HepG2 (cell line): ENCODE results near the gene COQ8B. TPM values are rescaled to one million over a fixed set of nuclear protein-coding genes. Genes with fewer than 3 reads are reported as not detected.
A peak's percentile ranks its signal among the peaks of the same experiment; 100 is the strongest.

Experiments
- CBX5 ChIP-seq: sonication (generic); formaldehyde crosslinking; IDR thresholded peaks from 2 replicates; pipeline ENCODE4 v1.4.0; 2020; ENCODE audit warnings: missing genetic modification reagents, borderline replicate concordance
- HNRNPLL ChIP-seq: fragments of 200-400 bp; formaldehyde crosslinking; IDR thresholded peaks from 2 replicates; pipeline ENCODE4 v1.6.1; 2017; ENCODE audit warnings: mild to moderate bottlenecking, low read depth, low read length; ENCODE audit not compliant: poor library complexity, severe bottlenecking
- KDM2A ChIP-seq: sonication (generic); formaldehyde crosslinking; IDR thresholded peaks from 2 replicates; pipeline ENCODE4 v1.4.0; 2020; ENCODE audit warnings: low read depth, missing genetic modification reagents, borderline replicate concordance
- KLF15 ChIP-seq: sonication (generic); formaldehyde crosslinking; IDR thresholded peaks from 2 replicates; pipeline ENCODE4 v1.8.1; 2023; ENCODE audit warnings: borderline replicate concordance, mild to moderate bottlenecking, inconsistent platforms, missing genetic modification reagents, mixed read lengths
- NFATC3 ChIP-seq: sonication (generic); formaldehyde crosslinking; IDR thresholded peaks from 2 replicates; pipeline ENCODE4 v1.5.1; 2020; ENCODE audit warnings: mild to moderate bottlenecking, missing genetic modification reagents
- PAF1 ChIP-seq: IDR thresholded peaks from 2 replicates; pipeline ENCODE4 v1.6.1; 2016; ENCODE audit warnings: missing genetic modification reagents, missing compliant biosample characterization
- PAWR ChIP-seq: sonication (generic); formaldehyde crosslinking; IDR thresholded peaks from 2 replicates; pipeline ENCODE4 v1.4.0; 2020; ENCODE audit warnings: missing genetic modification reagents, mild to moderate bottlenecking, borderline replicate concordance
- POLR2A ChIP-seq, 2 experiments: IDR thresholded peaks; 2 replicates each; pipeline ENCODE4 v1.6.1; 2011; ENCODE audit warnings: low read depth in 2 of 2, low read length in 2 of 2, mild to moderate bottlenecking in 1 of 2, moderate library complexity in 1 of 2; ENCODE audit not compliant: insufficient read depth in 1 of 2
- RBFOX2 ChIP-seq: fragments of 200-400 bp; formaldehyde crosslinking; IDR thresholded peaks from 2 replicates; pipeline ENCODE4 v1.6.1; 2017; ENCODE audit warnings: low read depth, mild to moderate bottlenecking, low read length
- TAF1 ChIP-seq: sonication (generic); formaldehyde crosslinking; IDR thresholded peaks from 2 replicates; pipeline ENCODE4 v1.4.0; 2020; ENCODE audit warnings: missing genetic modification reagents
- YEATS4 ChIP-seq: sonication (generic); formaldehyde crosslinking; IDR thresholded peaks from 2 replicates; pipeline ENCODE4 v1.4.0; 2020; ENCODE audit warnings: missing genetic modification reagents, borderline replicate concordance
- ZKSCAN1 ChIP-seq: fragments of 150-350 bp; IDR thresholded peaks from 2 replicates; pipeline ENCODE4 v1.6.1; 2014; ENCODE audit warnings: low read length
- ZMAT3 ChIP-seq: sonication (generic); formaldehyde crosslinking; conservative IDR thresholded peaks from 2 replicates; pipeline ENCODE4 v1.7.0; 2021; ENCODE audit warnings: missing genetic modification reagents
- ZNF589 ChIP-seq: sonication (generic); formaldehyde crosslinking; conservative IDR thresholded peaks from 2 replicates; pipeline ENCODE4 v1.8.0; 2022; ENCODE audit warnings: mild to moderate bottlenecking, moderate library complexity, missing genetic modification reagents
- ZNF615 ChIP-seq: sonication (generic); formaldehyde crosslinking; IDR thresholded peaks from 2 replicates; pipeline ENCODE4 v1.5.0; 2020; ENCODE audit warnings: mild to moderate bottlenecking, missing genetic modification reagents, borderline replicate concordance
- ZNF775 ChIP-seq: sonication (generic); formaldehyde crosslinking; IDR thresholded peaks from 2 replicates; pipeline ENCODE4 v1.4.0; 2020; ENCODE audit warnings: missing genetic modification reagents, mild to moderate bottlenecking, moderate library complexity, borderline replicate concordance
- polyA plus RNA-seq, 8 experiments: library from polyadenylated mRNA; depleted of rRNA in 3 of 8; stranded (reverse) in 7 of 8; unstranded in 1 of 8; fragments of >200 nt; fragmentation: Illumina TruSeq in 4 of 8; extraction: Trizol in 4 of 8; gene quantifications; 2 replicates each; pipeline versions ENCODE4 v1.2.1 to v1.2.3, GENCODE V29; 2011 to 2016; ENCODE audit warnings: low read depth in 4 of 8, missing spikeins in 1 of 8, mixed read lengths in 1 of 8; ENCODE audit not compliant: insufficient read depth in 1 of 8
- total RNA-seq, 5 experiments: library from RNA; depleted of rRNA; stranded (reverse); fragments of >200 nt; fragmentation: Illumina TruSeq; extraction: Trizol; gene quantifications; 2 replicates each; pipeline ENCODE4 v1.2.3, GENCODE V29; 2016; ENCODE audit warnings: low read depth in 1 of 5
- TF ChIP-seq, protein P1 (sequence below): sonication (generic); formaldehyde crosslinking; IDR thresholded peaks from 2 replicates; pipeline ENCODE4 v1.4.0; 2020; ENCODE audit warnings: missing genetic modification reagents, mild to moderate bottlenecking, borderline replicate concordance
- TF ChIP-seq, protein P2 (sequence below): IDR thresholded peaks from 2 replicates; pipeline ENCODE4 v1.6.1; 2016; ENCODE audit warnings: control low read depth
- TF ChIP-seq, protein P3 (sequence below): sonication (generic); formaldehyde crosslinking; IDR thresholded peaks from 2 replicates; pipeline ENCODE4 v1.5.0; 2020; ENCODE audit warnings: missing genetic modification reagents
- TF ChIP-seq, protein P4 (sequence below): sonication (generic); formaldehyde crosslinking; IDR thresholded peaks from 2 replicates; pipeline ENCODE4 v1.4.0; 2020; ENCODE audit warnings: missing genetic modification reagents
- TF ChIP-seq, protein P5 (sequence below): fragments of 450-650 bp; IDR thresholded peaks from 2 replicates; pipeline ENCODE4 v1.6.1; 2017; ENCODE audit warnings: mild to moderate bottlenecking

COQ8B gene
- total and polyA plus RNA-seq, 2 of the 13 experiments (the other 11 are each of a cell fraction or from before 2014, with no cell fraction given), result 12.3 to 17.2 TPM

DNA sequence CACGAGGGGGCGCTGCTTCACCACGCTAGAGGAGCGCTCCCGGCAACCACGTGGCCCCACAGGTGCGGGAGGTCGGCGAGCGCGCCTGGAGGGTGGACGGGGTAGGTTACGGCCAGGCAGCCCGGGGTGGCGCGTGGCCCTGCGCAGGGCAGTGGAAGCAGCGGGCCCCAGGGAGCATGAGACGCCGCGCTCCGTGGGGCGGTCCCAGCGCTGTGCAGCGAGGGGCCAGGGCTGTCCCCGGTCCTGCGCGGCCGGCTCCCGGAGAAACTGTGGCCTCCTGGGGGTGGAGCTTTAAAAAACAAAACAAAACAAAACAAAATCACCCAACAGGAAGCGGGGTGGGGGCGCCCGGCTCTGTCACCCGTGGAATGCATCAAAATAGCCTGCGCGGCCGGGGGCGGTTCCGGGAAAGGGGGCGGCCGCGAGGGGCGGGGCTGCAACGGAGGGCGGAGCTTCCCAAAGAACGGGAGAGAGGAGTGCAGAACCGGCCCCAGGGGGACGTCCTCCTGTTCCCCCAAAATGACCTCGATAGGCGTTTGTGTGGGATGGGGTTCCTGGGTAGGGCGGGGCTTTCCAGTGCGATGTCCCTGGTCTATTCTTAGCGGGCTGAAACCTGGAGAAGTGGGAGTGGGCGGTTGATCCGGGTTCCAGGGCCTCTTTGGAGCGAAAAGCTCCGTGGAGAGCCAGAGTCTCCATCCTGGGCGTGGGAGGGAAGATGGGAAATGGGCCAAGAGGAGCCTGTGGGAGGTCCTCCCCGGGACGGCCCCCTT, 53.6 kb downstream of the COQ8B start (continued):
- TF ChIP-seq HNRNPLL (peak; percentile 58), ZNF589 (CRISPR knock-in tag) (0 out of 2 replicates have a peak, but pooled peaks have one; percentile 54), PAWR (CRISPR knock-in tag) (no peak), ZMAT3 (CRISPR knock-in tag) (no peak; the same call in 1 of the 2 replicates), YEATS4 (CRISPR knock-in tag) (peak; percentile 98), NFATC3 (CRISPR knock-in tag) (no peak), ZNF615 (CRISPR knock-in tag) (no peak), ZKSCAN1 (no peak), PAF1 (CRISPR knock-in tag) (no peak), ZNF775 (CRISPR knock-in tag) (no peak), POLR2A (IDR thresholded peaks at IDR 0.05; ENCODE audit: insufficient read depth in 1 of 2, low read depth in 2 of 2, low read length in 2 of 2) (no peak), KDM2A (CRISPR knock-in tag) (peak; percentile 91), TAF1 (CRISPR knock-in tag) (no peak; the same call in 1 of the 2 replicates), CBX5 (CRISPR knock-in tag) (no peak), RBFOX2 (peak; percentile 52; the same call in 1 of the 2 replicates), KLF15 (CRISPR knock-in tag) (0 out of 2 replicates have a peak, but pooled peaks have one; percentile 30)
- TF ChIP-seq, protein P1, sequence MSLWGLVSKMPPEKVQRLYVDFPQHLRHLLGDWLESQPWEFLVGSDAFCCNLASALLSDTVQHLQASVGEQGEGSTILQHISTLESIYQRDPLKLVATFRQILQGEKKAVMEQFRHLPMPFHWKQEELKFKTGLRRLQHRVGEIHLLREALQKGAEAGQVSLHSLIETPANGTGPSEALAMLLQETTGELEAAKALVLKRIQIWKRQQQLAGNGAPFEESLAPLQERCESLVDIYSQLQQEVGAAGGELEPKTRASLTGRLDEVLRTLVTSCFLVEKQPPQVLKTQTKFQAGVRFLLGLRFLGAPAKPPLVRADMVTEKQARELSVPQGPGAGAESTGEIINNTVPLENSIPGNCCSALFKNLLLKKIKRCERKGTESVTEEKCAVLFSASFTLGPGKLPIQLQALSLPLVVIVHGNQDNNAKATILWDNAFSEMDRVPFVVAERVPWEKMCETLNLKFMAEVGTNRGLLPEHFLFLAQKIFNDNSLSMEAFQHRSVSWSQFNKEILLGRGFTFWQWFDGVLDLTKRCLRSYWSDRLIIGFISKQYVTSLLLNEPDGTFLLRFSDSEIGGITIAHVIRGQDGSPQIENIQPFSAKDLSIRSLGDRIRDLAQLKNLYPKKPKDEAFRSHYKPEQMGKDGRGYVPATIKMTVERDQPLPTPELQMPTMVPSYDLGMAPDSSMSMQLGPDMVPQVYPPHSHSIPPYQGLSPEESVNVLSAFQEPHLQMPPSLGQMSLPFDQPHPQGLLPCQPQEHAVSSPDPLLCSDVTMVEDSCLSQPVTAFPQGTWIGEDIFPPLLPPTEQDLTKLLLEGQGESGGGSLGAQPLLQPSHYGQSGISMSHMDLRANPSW (CRISPR knock-in tag), result no peak
- TF ChIP-seq, protein P2, sequence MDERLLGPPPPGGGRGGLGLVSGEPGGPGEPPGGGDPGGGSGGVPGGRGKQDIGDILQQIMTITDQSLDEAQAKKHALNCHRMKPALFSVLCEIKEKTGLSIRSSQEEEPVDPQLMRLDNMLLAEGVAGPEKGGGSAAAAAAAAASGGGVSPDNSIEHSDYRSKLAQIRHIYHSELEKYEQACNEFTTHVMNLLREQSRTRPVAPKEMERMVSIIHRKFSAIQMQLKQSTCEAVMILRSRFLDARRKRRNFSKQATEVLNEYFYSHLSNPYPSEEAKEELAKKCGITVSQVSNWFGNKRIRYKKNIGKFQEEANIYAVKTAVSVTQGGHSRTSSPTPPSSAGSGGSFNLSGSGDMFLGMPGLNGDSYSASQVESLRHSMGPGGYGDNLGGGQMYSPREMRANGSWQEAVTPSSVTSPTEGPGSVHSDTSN (CRISPR knock-in tag), result no peak
- TF ChIP-seq, protein P3, sequence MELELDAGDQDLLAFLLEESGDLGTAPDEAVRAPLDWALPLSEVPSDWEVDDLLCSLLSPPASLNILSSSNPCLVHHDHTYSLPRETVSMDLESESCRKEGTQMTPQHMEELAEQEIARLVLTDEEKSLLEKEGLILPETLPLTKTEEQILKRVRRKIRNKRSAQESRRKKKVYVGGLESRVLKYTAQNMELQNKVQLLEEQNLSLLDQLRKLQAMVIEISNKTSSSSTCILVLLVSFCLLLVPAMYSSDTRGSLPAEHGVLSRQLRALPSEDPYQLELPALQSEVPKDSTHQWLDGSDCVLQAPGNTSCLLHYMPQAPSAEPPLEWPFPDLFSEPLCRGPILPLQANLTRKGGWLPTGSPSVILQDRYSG (CRISPR knock-in tag), result peak; percentile 47; the same call in 1 of the 2 replicates
- TF ChIP-seq, protein P4, sequence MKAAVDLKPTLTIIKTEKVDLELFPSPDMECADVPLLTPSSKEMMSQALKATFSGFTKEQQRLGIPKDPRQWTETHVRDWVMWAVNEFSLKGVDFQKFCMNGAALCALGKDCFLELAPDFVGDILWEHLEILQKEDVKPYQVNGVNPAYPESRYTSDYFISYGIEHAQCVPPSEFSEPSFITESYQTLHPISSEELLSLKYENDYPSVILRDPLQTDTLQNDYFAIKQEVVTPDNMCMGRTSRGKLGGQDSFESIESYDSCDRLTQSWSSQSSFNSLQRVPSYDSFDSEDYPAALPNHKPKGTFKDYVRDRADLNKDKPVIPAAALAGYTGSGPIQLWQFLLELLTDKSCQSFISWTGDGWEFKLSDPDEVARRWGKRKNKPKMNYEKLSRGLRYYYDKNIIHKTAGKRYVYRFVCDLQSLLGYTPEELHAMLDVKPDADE (CRISPR knock-in tag), result no peak
- TF ChIP-seq, protein P5, sequence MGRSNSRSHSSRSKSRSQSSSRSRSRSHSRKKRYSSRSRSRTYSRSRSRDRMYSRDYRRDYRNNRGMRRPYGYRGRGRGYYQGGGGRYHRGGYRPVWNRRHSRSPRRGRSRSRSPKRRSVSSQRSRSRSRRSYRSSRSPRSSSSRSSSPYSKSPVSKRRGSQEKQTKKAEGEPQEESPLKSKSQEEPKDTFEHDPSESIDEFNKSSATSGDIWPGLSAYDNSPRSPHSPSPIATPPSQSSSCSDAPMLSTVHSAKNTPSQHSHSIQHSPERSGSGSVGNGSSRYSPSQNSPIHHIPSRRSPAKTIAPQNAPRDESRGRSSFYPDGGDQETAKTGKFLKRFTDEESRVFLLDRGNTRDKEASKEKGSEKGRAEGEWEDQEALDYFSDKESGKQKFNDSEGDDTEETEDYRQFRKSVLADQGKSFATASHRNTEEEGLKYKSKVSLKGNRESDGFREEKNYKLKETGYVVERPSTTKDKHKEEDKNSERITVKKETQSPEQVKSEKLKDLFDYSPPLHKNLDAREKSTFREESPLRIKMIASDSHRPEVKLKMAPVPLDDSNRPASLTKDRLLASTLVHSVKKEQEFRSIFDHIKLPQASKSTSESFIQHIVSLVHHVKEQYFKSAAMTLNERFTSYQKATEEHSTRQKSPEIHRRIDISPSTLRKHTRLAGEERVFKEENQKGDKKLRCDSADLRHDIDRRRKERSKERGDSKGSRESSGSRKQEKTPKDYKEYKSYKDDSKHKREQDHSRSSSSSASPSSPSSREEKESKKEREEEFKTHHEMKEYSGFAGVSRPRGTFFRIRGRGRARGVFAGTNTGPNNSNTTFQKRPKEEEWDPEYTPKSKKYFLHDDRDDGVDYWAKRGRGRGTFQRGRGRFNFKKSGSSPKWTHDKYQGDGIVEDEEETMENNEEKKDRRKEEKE, result no peak
